CD4-positive, alpha-beta T cell treated with Interleukin-4 for 4 hours (primary cell): ENCODE results near the gene UPB1.
A peak's percentile ranks its signal among the peaks of the same experiment; 100 is the strongest.
"Not testable (repeated sequence)": the region's sequence is repeated elsewhere in the genome, so short reads cannot be mapped to it uniquely, and the experiment has no call there.

Experiments used
- DNase-seq: peaks from one replicate; pipeline ENCODE4 v3.0.0-alpha.2; 2020

The UPB1 gene

GRCh38 chr22:24482575-24482974 lies 12.6 kb upstream of the UPB1 start:
- no peak for DNase-seq

GRCh38 chr22:24482998-24483397 lies 12.1 kb upstream of the UPB1 start:
- DNase-seq: no peak

- no peak for DNase-seq
Measured at GRCh38 chr22:24483976-24484545, 11.1 kb upstream of the UPB1 start.

GRCh38 chr22:24485170-24485569 lies 10.0 kb upstream of the UPB1 start:
- no peak for DNase-seq

- no peak for DNase-seq
Measured at GRCh38 chr22:24485608-24486007, 9.5 kb upstream of the UPB1 start.

GRCh38 chr22:24486501-24486921 lies 8.6 kb upstream of the UPB1 start:
- no peak for DNase-seq

- DNase-seq: no peak
Measured at GRCh38 chr22:24489011-24489410, 6.1 kb upstream of the UPB1 start.

- DNase-seq: not testable (repeated sequence)
Measured at GRCh38 chr22:24489434-24489833, 5.7 kb upstream of the UPB1 start.

GRCh38 chr22:24492391-24492790 lies 2.7 kb upstream of the UPB1 start:
- DNase-seq: no peak

GRCh38 chr22:24494167-24494527 lies 985 bp upstream of the UPB1 start:
- DNase-seq: no peak

- no peak for DNase-seq
Measured at GRCh38 chr22:24495365-24495675, 188 bp downstream of the UPB1 start.

- DNase-seq: no peak
Measured at GRCh38 chr22:24496234-24496633, 1.1 kb downstream of the UPB1 start.

GRCh38 chr22:24496661-24497060 lies 1.5 kb downstream of the UPB1 start:
- no peak for DNase-seq

- DNase-seq: no peak
Measured at GRCh38 chr22:24497841-24498258, 2.7 kb downstream of the UPB1 start.

GRCh38 chr22:24498824-24499223 lies 3.7 kb downstream of the UPB1 start:
- DNase-seq: no peak

GRCh38 chr22:24499706-24500276 lies 4.7 kb downstream of the UPB1 start:
- DNase-seq: no peak

- no peak for DNase-seq
Measured at GRCh38 chr22:24500277-24500820, 5.2 kb downstream of the UPB1 start.

- DNase-seq: no peak
Measured at GRCh38 chr22:24501301-24502005, 6.3 kb downstream of the UPB1 start.

GRCh38 chr22:24502034-24502433 lies 6.9 kb downstream of the UPB1 start:
- no peak for DNase-seq

- no peak for DNase-seq
Measured at GRCh38 chr22:24502541-24502940, 7.4 kb downstream of the UPB1 start.

GRCh38 chr22:24503137-24503842 lies 8.2 kb downstream of the UPB1 start:
- DNase-seq: peak; percentile 60

- no peak for DNase-seq
Measured at GRCh38 chr22:24503843-24504338, 8.8 kb downstream of the UPB1 start.

GRCh38 chr22:24504540-24504939 lies 9.4 kb downstream of the UPB1 start:
- DNase-seq: no peak
